ENCODE measurements around the gene SLC51A. TPM values are rescaled to one million over a fixed set of nuclear protein-coding genes. Genes with fewer than 3 reads are reported as not detected.
A peak's percentile ranks its signal among the peaks of the same experiment; 100 is the strongest.
"Not testable (repeated sequence)": the region's sequence is repeated elsewhere in the genome, so short reads cannot be mapped to it uniquely, and the experiment has no call there.

SLC51A gene
- 2.1 TPM for total RNA-seq

- H3K9ac ChIP-seq (ENCODE audit: low read depth in 1 of 3, low read length in 3 of 3): peak within 1 kb of the TSS in 1 of 3 donors; percentile 33
- H3K27me3 ChIP-seq (ENCODE audit: control insufficient read depth in 3 of 3, insufficient read depth in 3 of 3, low read length in 3 of 3): peaks cover 0 to 6% (median 0%) of the 10 kb centered on the region in 3 donors
- H3K36me3 ChIP-seq (ENCODE audit: control insufficient read depth in 3 of 3, insufficient read depth in 3 of 3, low read length in 3 of 3): no peaks in the 10 kb centered on the region
- H3K4me1 ChIP-seq (ENCODE audit: control insufficient read depth in 3 of 3, insufficient read depth in 3 of 3, low read length in 3 of 3): peaks cover 5 to 8% (median 8%) of the 10 kb centered on the region in 3 donors
- H3K4me3 ChIP-seq (ENCODE audit: low read length in 3 of 3): no peak within 1 kb of the TSS
- no peaks in the 10 kb centered on the region for H3K9me3 ChIP-seq (ENCODE audit: control insufficient read depth in 3 of 3, low read length in 3 of 3)
- H3K27ac ChIP-seq (ENCODE audit: low read depth, low read length): no peak within 1 kb of the TSS
Observed at GRCh38 chr3:196216089-196216564, at the start of gene SLC51A. Gene SLC51A (plus strand): TSS chr3:196216534. CDS start chr3:196216713, 179 bp downstream.

- Histone ChIP-seq H3K27me3 (ENCODE audit: control insufficient read depth in 3 of 3, insufficient read depth in 3 of 3, low read length in 3 of 3) (no peaks in the 10 kb centered on the region), H3K27ac (ENCODE audit: low read depth, low read length) (no peak overlapping the region), H3K9me3 (ENCODE audit: control insufficient read depth in 3 of 3, low read length in 3 of 3) (no peaks in the 10 kb centered on the region), H3K36me3 (ENCODE audit: control insufficient read depth in 3 of 3, insufficient read depth in 3 of 3, low read length in 3 of 3) (no peaks in the 10 kb centered on the region), H3K9ac (ENCODE audit: low read depth in 1 of 3, low read length in 3 of 3) (no peak overlapping the region), H3K4me1 (ENCODE audit: control insufficient read depth in 3 of 3, insufficient read depth in 3 of 3, low read length in 3 of 3) (peaks cover 18 to 34% (median 24%) of the 10 kb centered on the region in 3 donors), H3K4me3 (ENCODE audit: low read length in 3 of 3) (no peak overlapping the region)
Observed at GRCh38 chr3:196166741-196167140, 49.6 kb upstream of the SLC51A start.

DNA sequence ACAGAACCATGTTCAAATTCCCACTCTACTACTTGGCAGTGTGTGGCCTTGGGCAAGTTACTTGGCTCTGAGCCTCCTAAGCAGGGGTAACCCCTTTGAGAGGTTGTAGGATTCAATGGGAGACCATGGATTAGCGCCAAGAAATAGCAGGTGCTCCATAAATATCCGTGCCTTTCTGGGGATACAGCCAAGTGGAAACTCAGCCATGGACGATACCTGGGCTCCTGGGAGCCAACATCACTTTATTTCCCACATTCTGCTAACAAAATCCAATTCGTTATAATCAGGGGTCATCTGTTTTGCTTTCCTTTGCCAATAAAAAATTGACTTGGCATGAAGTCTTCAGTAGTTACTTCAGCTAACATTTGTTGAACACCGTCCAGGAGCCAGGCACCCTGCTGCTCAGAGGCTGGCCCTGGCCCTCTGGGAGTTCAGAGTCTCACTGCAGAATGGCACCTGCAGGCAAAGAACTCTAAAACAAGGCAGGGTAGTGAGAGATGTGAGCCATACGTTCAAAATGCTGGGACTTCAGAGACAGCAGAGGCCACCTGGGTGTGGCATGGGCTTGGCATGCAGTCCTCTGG lies 47.4 kb upstream of the SLC51A start:
- Histone ChIP-seq H3K4me3 (ENCODE audit: low read length in 3 of 3) (peak overlapping the region in 1 of 3 donors; percentile 22), H3K36me3 (ENCODE audit: control insufficient read depth in 3 of 3, insufficient read depth in 3 of 3, low read length in 3 of 3) (no peaks in the 10 kb centered on the region), H3K27me3 (ENCODE audit: control insufficient read depth in 3 of 3, insufficient read depth in 3 of 3, low read length in 3 of 3) (no peaks in the 10 kb centered on the region), H3K4me1 (ENCODE audit: control insufficient read depth in 3 of 3, insufficient read depth in 3 of 3, low read length in 3 of 3) (peaks cover 12 to 26% (median 17%) of the 10 kb centered on the region in 3 donors), H3K9ac (ENCODE audit: low read depth in 1 of 3, low read length in 3 of 3) (no peak overlapping the region), H3K9me3 (ENCODE audit: control insufficient read depth in 3 of 3, low read length in 3 of 3) (no peaks in the 10 kb centered on the region), H3K27ac (ENCODE audit: low read depth, low read length) (no peak overlapping the region)

GRCh38 chr3:196169836-196170240 lies 46.5 kb upstream of the SLC51A start:
- Histone ChIP-seq H3K4me3 (ENCODE audit: low read length in 3 of 3) (no peak overlapping the region), H3K27ac (ENCODE audit: low read depth, low read length) (no peak overlapping the region), H3K9ac (ENCODE audit: low read depth in 1 of 3, low read length in 3 of 3) (no peak overlapping the region), H3K4me1 (ENCODE audit: control insufficient read depth in 3 of 3, insufficient read depth in 3 of 3, low read length in 3 of 3) (peaks cover 14 to 20% (median 17%) of the 10 kb centered on the region in 3 donors), H3K9me3 (ENCODE audit: control insufficient read depth in 3 of 3, low read length in 3 of 3) (no peaks in the 10 kb centered on the region), H3K27me3 (ENCODE audit: control insufficient read depth in 3 of 3, insufficient read depth in 3 of 3, low read length in 3 of 3) (no peaks in the 10 kb centered on the region), H3K36me3 (ENCODE audit: control insufficient read depth in 3 of 3, insufficient read depth in 3 of 3, low read length in 3 of 3) (no peaks in the 10 kb centered on the region)

DNA sequence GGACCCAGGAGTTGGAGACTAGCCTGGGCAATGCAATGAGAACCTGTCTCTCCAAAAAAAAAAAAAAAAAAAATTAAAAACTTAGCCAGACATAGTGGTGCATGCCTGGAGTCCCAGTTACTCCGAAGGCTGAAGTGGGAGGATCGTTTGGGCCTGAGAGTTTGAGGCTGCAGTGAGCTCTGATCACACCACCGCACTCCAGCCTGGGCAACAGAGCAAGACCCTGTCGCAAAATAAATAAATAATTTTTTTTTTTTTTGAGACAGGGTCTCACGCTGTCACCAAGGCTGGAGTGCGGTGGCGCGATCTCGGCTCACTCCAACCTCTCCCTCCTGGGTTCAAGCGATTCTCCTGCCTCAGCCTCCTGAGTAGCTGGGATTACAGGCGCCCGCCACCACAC lies 46.0 kb upstream of the SLC51A start:
- not testable (repeated sequence) for H3K27me3 ChIP-seq (ENCODE audit: control insufficient read depth in 3 of 3, insufficient read depth in 3 of 3, low read length in 3 of 3); H3K9me3 ChIP-seq (ENCODE audit: control insufficient read depth in 3 of 3, low read length in 3 of 3); H3K36me3 ChIP-seq (ENCODE audit: control insufficient read depth in 3 of 3, insufficient read depth in 3 of 3, low read length in 3 of 3); H3K9ac ChIP-seq (ENCODE audit: low read depth in 1 of 3, low read length in 3 of 3); H3K27ac ChIP-seq (ENCODE audit: low read depth, low read length); H3K4me3 ChIP-seq (ENCODE audit: low read length in 3 of 3)
- peaks cover 14 to 22% (median 17%) of the 10 kb centered on the region in 3 donors for H3K4me1 ChIP-seq (ENCODE audit: control insufficient read depth in 3 of 3, insufficient read depth in 3 of 3, low read length in 3 of 3)

- no peaks in the 10 kb centered on the region for H3K36me3 ChIP-seq (ENCODE audit: control insufficient read depth in 3 of 3, insufficient read depth in 3 of 3, low read length in 3 of 3)
- H3K9me3 ChIP-seq (ENCODE audit: control insufficient read depth in 3 of 3, low read length in 3 of 3): no peaks in the 10 kb centered on the region
- no peak overlapping the region for H3K4me3 ChIP-seq (ENCODE audit: low read length in 3 of 3)
- H3K9ac ChIP-seq (ENCODE audit: low read depth in 1 of 3, low read length in 3 of 3): no peak overlapping the region
- H3K4me1 ChIP-seq (ENCODE audit: control insufficient read depth in 3 of 3, insufficient read depth in 3 of 3, low read length in 3 of 3): peaks cover 9 to 24% (median 15%) of the 10 kb centered on the region in 3 donors
- H3K27me3 ChIP-seq (ENCODE audit: control insufficient read depth in 3 of 3, insufficient read depth in 3 of 3, low read length in 3 of 3): no peaks in the 10 kb centered on the region
- no peak overlapping the region for H3K27ac ChIP-seq (ENCODE audit: low read depth, low read length)
Observed at GRCh38 chr3:196174652-196175051, 41.7 kb upstream of the SLC51A start.

DNA sequence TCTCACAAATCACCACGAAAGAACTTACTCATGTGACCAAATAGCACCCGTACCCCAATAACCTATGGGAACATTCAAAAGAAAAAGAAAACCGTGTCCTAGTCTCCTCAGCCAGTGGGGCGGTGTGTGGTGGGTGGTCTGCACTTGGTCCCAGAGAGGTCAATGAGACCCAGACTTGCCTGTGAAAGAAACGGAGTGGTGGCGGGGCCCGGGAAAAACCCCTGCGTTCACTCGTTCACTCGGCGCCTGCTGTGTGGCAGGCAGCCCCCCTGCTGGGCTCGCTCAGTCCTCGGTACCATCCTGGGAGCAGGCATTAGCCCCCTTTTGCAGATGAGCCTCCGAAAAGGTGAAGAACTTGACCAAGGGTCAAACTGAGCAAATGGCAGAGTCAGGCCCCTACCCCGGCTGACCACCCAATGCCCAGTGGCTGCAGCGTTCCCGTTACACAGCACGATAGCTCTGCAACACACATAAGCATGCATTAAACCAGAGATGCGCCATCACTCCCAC lies 41.2 kb upstream of the SLC51A start:
- Histone ChIP-seq H3K4me1 (ENCODE audit: control insufficient read depth in 3 of 3, insufficient read depth in 3 of 3, low read length in 3 of 3) (peaks cover 14 to 29% (median 20%) of the 10 kb centered on the region in 3 donors), H3K36me3 (ENCODE audit: control insufficient read depth in 3 of 3, insufficient read depth in 3 of 3, low read length in 3 of 3) (no peaks in the 10 kb centered on the region), H3K27ac (ENCODE audit: low read depth, low read length) (no peak overlapping the region), H3K27me3 (ENCODE audit: control insufficient read depth in 3 of 3, insufficient read depth in 3 of 3, low read length in 3 of 3) (no peaks in the 10 kb centered on the region), H3K9me3 (ENCODE audit: control insufficient read depth in 3 of 3, low read length in 3 of 3) (no peaks in the 10 kb centered on the region), H3K9ac (ENCODE audit: low read depth in 1 of 3, low read length in 3 of 3) (no peak overlapping the region), H3K4me3 (ENCODE audit: low read length in 3 of 3) (no peak overlapping the region)

GRCh38 chr3:196175722-196176121 lies 40.6 kb upstream of the SLC51A start:
- no peaks in the 10 kb centered on the region for H3K36me3 ChIP-seq (ENCODE audit: control insufficient read depth in 3 of 3, insufficient read depth in 3 of 3, low read length in 3 of 3)

DNA sequence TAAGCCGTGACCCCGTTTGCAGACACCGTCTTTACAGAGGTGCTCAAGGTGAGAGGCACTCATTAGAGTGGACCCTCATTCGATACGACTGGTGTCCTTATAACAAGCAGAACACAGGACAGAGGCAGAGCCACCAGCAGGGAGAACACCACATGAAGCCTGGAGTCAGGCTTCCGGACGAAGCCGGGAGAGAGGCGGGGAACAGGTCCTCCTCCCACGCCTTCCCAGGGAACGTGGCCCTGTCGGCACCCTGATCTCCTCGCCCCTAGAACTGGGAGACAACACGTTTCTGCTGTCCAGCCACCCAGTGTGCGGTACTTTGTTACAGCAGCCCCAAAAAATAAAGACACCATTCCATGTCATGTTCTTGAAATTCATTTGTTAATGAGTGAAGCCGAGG lies 38.8 kb upstream of the SLC51A start:
- H3K9me3 ChIP-seq (ENCODE audit: control insufficient read depth in 3 of 3, low read length in 3 of 3): no peaks in the 10 kb centered on the region
- no peak overlapping the region for H3K27ac ChIP-seq (ENCODE audit: low read depth, low read length)
- no peaks in the 10 kb centered on the region for H3K36me3 ChIP-seq (ENCODE audit: control insufficient read depth in 3 of 3, insufficient read depth in 3 of 3, low read length in 3 of 3)
- H3K4me3 ChIP-seq (ENCODE audit: low read length in 3 of 3): no peak overlapping the region
- H3K4me1 ChIP-seq (ENCODE audit: control insufficient read depth in 3 of 3, insufficient read depth in 3 of 3, low read length in 3 of 3): peaks cover 15 to 29% (median 20%) of the 10 kb centered on the region in 3 donors
- H3K9ac ChIP-seq (ENCODE audit: low read depth in 1 of 3, low read length in 3 of 3): no peak overlapping the region
- H3K27me3 ChIP-seq (ENCODE audit: control insufficient read depth in 3 of 3, insufficient read depth in 3 of 3, low read length in 3 of 3): no peaks in the 10 kb centered on the region

More at GRCh38 chr3:196175722-196176121, 40.6 kb upstream of the SLC51A start:
- H3K27me3 ChIP-seq (ENCODE audit: control insufficient read depth in 3 of 3, insufficient read depth in 3 of 3, low read length in 3 of 3): no peaks in the 10 kb centered on the region
- H3K4me3 ChIP-seq (ENCODE audit: low read length in 3 of 3): no peak overlapping the region
- H3K27ac ChIP-seq (ENCODE audit: low read depth, low read length): no peak overlapping the region
- H3K9ac ChIP-seq (ENCODE audit: low read depth in 1 of 3, low read length in 3 of 3): no peak overlapping the region
- peaks cover 15 to 29% (median 20%) of the 10 kb centered on the region in 3 donors for H3K4me1 ChIP-seq (ENCODE audit: control insufficient read depth in 3 of 3, insufficient read depth in 3 of 3, low read length in 3 of 3)
- no peaks in the 10 kb centered on the region for H3K9me3 ChIP-seq (ENCODE audit: control insufficient read depth in 3 of 3, low read length in 3 of 3)

DNA sequence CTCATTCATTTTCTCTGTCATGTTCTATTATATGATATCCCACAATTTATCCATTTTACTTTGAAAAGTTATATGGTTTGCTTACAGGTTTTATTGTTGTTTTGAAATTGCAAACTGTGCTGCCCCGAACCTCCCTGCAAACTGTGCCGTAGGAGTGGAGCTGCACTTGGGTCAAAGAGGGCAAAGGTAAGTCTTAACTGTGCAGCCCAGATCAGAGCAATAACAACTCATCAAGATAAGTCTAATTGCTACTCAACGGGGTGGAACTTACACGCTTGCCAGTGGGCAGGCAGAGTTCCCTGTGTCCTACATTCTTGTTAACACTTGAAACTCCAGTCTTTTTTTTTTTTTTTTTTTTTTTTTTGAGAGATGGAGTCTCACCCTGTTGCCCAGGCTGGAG lies 38.4 kb upstream of the SLC51A start:
- H3K4me3 ChIP-seq (ENCODE audit: low read length in 3 of 3): no peak overlapping the region
- H3K27me3 ChIP-seq (ENCODE audit: control insufficient read depth in 3 of 3, insufficient read depth in 3 of 3, low read length in 3 of 3): no peaks in the 10 kb centered on the region
- H3K4me1 ChIP-seq (ENCODE audit: control insufficient read depth in 3 of 3, insufficient read depth in 3 of 3, low read length in 3 of 3): peaks cover 15 to 29% (median 20%) of the 10 kb centered on the region in 3 donors
- H3K9ac ChIP-seq (ENCODE audit: low read depth in 1 of 3, low read length in 3 of 3): no peak overlapping the region
- H3K36me3 ChIP-seq (ENCODE audit: control insufficient read depth in 3 of 3, insufficient read depth in 3 of 3, low read length in 3 of 3): no peaks in the 10 kb centered on the region
- no peak overlapping the region for H3K27ac ChIP-seq (ENCODE audit: low read depth, low read length)
- no peaks in the 10 kb centered on the region for H3K9me3 ChIP-seq (ENCODE audit: control insufficient read depth in 3 of 3, low read length in 3 of 3)
